Uterus (tissue), 4 donors: ENCODE results near the gene SMCO3. TPM values are rescaled to one million over a fixed set of nuclear protein-coding genes. Genes with fewer than 3 reads are reported as not detected.
A peak's percentile ranks its signal among the peaks of the same experiment; 100 is the strongest.

Experiments used
- DNase-seq, 2 donors: peaks; one replicate each; pipeline ENCODE4 v3.0.0-alpha.2; 2019 to 2020
- H3K27ac ChIP-seq, 2 donors: fragments of 200-600 bp; sonication (generic); 1 replicate in 1 of 2; 2 replicates in 1 of 2; pipeline ENCODE4 v1.5.1; 2016 to 2018
- H3K27me3 ChIP-seq, 2 donors: fragments of 200-600 bp; sonication (generic); one replicate each; pipeline ENCODE4 v1.5.1; 2018 to 2019; ENCODE audit warnings: control low read depth in 1 of 2
- H3K36me3 ChIP-seq, 2 donors: fragments of 200-600 bp; sonication (generic); one replicate each; pipeline ENCODE4 v1.5.1; 2019; ENCODE audit warnings: control low read depth in 1 of 2
- H3K4me1 ChIP-seq, 2 donors: fragments of 200-600 bp; sonication (generic); one replicate each; pipeline ENCODE4 v1.5.1; 2018 to 2019; ENCODE audit warnings: control low read depth in 1 of 2
- H3K4me3 ChIP-seq, 2 donors: fragments of 200-600 bp; sonication (generic); 1 replicate in 1 of 2; 2 replicates in 1 of 2; pipeline ENCODE4 v1.5.1; 2018 to 2019; ENCODE audit warnings: mild to moderate bottlenecking in 1 of 2
- H3K9me3 ChIP-seq, 2 donors: fragments of 200-600 bp; sonication (generic); one replicate each; pipeline ENCODE4 v1.5.1; 2019; ENCODE audit warnings: control low read depth in 1 of 2
- POLR2A ChIP-seq, 2 donors: fragments of 450-650 bp; IDR thresholded peaks; one replicate each; pipeline ENCODE4 v1.6.1; 2016; ENCODE audit warnings: antibody characterized with exemption in 2 of 2, mild to moderate bottlenecking in 1 of 2, moderate library complexity in 1 of 2
- intact Hi-C: fragments of 100-400 bp; cut with DNase I; formaldehyde crosslinking; loops from one replicate; pipeline ENCODE4 v1.15.1; 2023; ENCODE audit warnings: low total_unique reads
- total RNA-seq, 4 donors: library from RNA; depleted of rRNA in 3 of 4; stranded (reverse); fragments of >200 nt in 3 of 4; gene quantifications; one replicate each; pipeline versions ENCODE4 v1.1.0 to v1.2.4, GENCODE V29; 2014 to 2023
- TF ChIP-seq, protein P1 (sequence below), 4 experiments: fragments of 200-600 bp in 2 of 4; fragments of 450-650 bp in 2 of 4; sonication (generic) in 2 of 4; IDR thresholded peaks; one replicate each; pipeline ENCODE4 v1.5.1; 2016 to 2019; ENCODE audit warnings: antibody characterized with exemption in 4 of 4, mild to moderate bottlenecking in 2 of 4, moderate library complexity in 1 of 4
- donor health status: DM: yes; HTN: yes; CAD: no.

The SMCO3 gene
- total RNA-seq, 4 donors from 2014 or later = 2.9 TPM; not detected in 3

DNA sequence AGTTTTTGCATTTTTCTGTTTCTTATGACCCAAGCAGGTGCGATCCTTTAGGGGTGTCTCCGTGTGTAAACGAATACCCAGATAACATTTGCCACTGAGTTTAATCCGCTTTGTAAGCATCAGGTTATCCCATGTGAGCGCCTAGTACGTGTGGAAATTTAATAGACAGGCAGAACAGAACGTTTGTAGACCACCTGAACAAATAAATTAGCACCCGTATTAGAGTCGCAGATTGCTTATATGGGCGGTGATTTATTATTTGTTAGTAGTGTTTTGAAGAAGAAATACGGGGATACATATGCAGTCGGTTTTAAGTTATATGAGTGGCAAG, 10.2 kb downstream of the SMCO3 start:
- H3K36me3 ChIP-seq = no peaks in the 10 kb centered on the region
- H3K4me1 ChIP-seq = no peaks in the 10 kb centered on the region
- peak overlapping the region; percentile 95 to 96 for H3K4me3 ChIP-seq
- TF ChIP-seq, protein P1, sequence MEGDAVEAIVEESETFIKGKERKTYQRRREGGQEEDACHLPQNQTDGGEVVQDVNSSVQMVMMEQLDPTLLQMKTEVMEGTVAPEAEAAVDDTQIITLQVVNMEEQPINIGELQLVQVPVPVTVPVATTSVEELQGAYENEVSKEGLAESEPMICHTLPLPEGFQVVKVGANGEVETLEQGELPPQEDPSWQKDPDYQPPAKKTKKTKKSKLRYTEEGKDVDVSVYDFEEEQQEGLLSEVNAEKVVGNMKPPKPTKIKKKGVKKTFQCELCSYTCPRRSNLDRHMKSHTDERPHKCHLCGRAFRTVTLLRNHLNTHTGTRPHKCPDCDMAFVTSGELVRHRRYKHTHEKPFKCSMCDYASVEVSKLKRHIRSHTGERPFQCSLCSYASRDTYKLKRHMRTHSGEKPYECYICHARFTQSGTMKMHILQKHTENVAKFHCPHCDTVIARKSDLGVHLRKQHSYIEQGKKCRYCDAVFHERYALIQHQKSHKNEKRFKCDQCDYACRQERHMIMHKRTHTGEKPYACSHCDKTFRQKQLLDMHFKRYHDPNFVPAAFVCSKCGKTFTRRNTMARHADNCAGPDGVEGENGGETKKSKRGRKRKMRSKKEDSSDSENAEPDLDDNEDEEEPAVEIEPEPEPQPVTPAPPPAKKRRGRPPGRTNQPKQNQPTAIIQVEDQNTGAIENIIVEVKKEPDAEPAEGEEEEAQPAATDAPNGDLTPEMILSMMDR (IDR thresholded peaks at IDR 0.05) = no peak
- no peak for TF ChIP-seq POLR2A (IDR thresholded peaks at IDR 0.05)
- intact Hi-C loops = no loop called here
- no peaks in the 10 kb centered on the region for H3K9me3 ChIP-seq
- H3K27ac ChIP-seq = peak overlapping the region; percentile 92 to 93
- H3K27me3 ChIP-seq = no peaks in the 10 kb centered on the region
- no peak for DNase-seq

DNA sequence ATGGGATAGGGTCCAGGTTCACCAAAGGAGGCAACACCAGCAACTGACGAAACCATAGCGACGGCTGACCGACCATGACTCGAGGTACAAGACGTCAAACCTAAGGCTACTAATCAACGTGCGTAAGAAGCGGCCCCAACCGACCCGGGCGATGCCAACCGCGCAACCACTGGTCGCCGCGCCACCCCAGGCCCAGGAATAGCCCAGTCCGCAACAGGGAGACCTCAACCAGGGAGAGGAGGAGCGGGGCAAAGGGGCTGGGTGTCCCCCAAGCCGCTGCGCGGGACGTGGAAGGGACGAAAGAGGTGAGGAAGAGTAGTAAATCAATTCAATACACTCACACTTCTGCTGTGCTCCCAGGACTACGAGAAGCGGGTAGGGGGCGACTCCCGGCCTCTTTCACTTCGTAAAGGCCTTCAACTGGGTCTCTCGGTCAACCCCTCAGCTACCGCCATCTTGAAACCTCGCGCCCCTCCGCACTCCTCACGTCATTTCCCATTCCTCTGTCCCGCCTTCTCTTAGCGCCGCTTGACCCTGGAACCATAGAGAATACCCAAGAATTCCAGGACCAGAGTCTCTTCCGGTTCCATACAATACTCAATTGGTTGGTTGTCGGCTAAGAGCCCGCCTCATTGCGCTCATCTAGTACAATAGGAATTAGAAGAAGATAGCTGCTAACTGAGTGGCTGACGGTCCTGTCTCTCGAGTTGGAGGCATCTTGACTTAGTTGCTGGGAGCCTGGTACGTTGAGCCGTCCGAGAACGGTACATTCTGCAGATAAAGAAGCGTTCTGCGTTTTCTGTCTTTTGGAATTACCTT, 10.8 kb downstream of the SMCO3 start, which contains the start of the genes C12orf60 and WBP11:
Gene C12orf60 (plus strand): TSS at position 660 of the 819 bp plus-strand sequence. CDS start 19,266 bp downstream, outside the sequence.
Gene WBP11 (minus strand): TSS at position 468 of the 819 bp plus-strand sequence. CDS start 2,095 bp downstream, outside the sequence.
- DNase-seq = peak; percentile 90 to 98

DNA sequence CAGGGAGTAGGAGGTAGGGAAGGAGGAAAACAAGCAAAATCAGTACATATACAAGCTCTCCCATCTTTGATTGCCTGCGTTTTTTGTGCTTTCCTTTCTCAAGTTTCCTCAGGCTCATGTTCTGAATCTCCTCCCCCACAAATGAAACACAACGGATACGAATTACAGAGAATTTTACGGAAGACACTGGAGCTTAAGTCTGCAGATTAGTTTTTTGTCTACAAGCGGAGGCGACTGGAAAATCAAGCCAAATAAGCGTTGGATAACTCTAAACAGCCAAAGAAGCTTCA, 11.3 kb downstream of the SMCO3 start:
- TF ChIP-seq POLR2A (IDR thresholded peaks at IDR 0.05) = no peak
- TF ChIP-seq, protein P1 (IDR thresholded peaks at IDR 0.05) = no peak
- Histone ChIP-seq H3K4me1 (no peaks in the 10 kb centered on the region), H3K27me3 (no peaks in the 10 kb centered on the region), H3K36me3 (no peaks in the 10 kb centered on the region), H3K27ac (peak overlapping the region; percentile 92 to 93), H3K4me3 (peak overlapping the region; percentile 95 to 96), H3K9me3 (no peaks in the 10 kb centered on the region)
- DNase-seq = no peak
- intact Hi-C loops = no loop called here

More for the DNA sequence above, 10.8 kb downstream of the SMCO3 start, which contains the start of the genes C12orf60 and WBP11:
- peak; percentile 70 to 82 for TF ChIP-seq POLR2A (IDR thresholded peaks at IDR 0.05)
- TF ChIP-seq, protein P1 (IDR thresholded peaks at IDR 0.05) = peak in 1 of 4 experiments; percentile 6
- Histone ChIP-seq H3K27ac (peak within 1 kb of the TSS; percentile 92 to 93), H3K9me3 (no peaks in the 10 kb centered on the region), H3K36me3 (no peaks in the 10 kb centered on the region), H3K4me3 (peak within 1 kb of the TSS; percentile 95 to 96), H3K27me3 (no peaks in the 10 kb centered on the region), H3K4me1 (no peaks in the 10 kb centered on the region)
- intact Hi-C loops = no loop called here

DNA sequence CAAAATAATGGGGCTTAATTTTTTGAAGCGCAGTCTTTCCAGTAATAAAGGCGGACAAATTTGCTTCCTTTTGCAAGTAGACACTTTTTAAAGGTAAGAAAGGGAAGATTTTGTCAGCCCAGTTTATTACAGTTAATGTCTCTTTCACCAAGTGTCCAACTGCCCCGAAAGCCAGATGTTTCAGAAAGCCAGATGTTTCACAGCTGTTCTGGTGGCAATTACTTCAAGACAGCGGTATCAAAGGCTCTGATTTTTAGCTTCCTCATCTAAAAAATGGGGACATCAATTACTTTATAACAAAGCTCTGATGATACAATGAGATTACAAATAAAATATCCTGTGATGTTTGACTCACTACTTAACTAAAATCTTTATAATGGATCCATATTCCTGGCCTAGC, 11.7 kb downstream of the SMCO3 start:
- Histone ChIP-seq H3K36me3 (no peaks in the 10 kb centered on the region), H3K4me3 (peak overlapping the region; percentile 95 to 96), H3K27me3 (no peaks in the 10 kb centered on the region), H3K27ac (peak overlapping the region; percentile 92 to 93), H3K4me1 (no peaks in the 10 kb centered on the region), H3K9me3 (no peaks in the 10 kb centered on the region)
- no peak for TF ChIP-seq POLR2A (IDR thresholded peaks at IDR 0.05)
- TF ChIP-seq, protein P1 (IDR thresholded peaks at IDR 0.05) = no peak
- intact Hi-C loops = no loop called here
- DNase-seq = no peak

GRCh38 chr12:14795028-14795448, 18.9 kb downstream of the SMCO3 start:
- Histone ChIP-seq H3K27ac (no peak overlapping the region), H3K9me3 (no peaks in the 10 kb centered on the region), H3K4me1 (no peaks in the 10 kb centered on the region), H3K27me3 (no peaks in the 10 kb centered on the region), H3K4me3 (no peak overlapping the region), H3K36me3 (no peaks in the 10 kb centered on the region)
- TF ChIP-seq, protein P1 (IDR thresholded peaks at IDR 0.05) = no peak
- TF ChIP-seq POLR2A (IDR thresholded peaks at IDR 0.05) = no peak
- DNase-seq = no peak
- intact Hi-C loops = no loop called here
